Chondrocyte (in vitro differentiated cells): ENCODE results near the gene TNRC6A. TPM values are rescaled to one million over a fixed set of nuclear protein-coding genes. Genes with fewer than 3 reads are reported as not detected.
"Not testable (repeated sequence)": the region's sequence is repeated elsewhere in the genome, so short reads cannot be mapped to it uniquely, and the experiment has no call there.

Source experiments
- DNase-seq: peaks from one replicate; pipeline ENCODE4 v3.0.0; 2021; ENCODE audit warnings: mixed read lengths, low spot score
- H3K27ac Mint-ChIP-seq: one replicate; pipeline ENCODE4 v1.8.0; 2021; ENCODE audit warnings: mild to moderate bottlenecking, moderate library complexity, mixed read lengths; ENCODE audit not compliant: unreplicated experiment
- H3K27me3 Mint-ChIP-seq: 2 replicates; pipeline ENCODE4 v1.8.0; 2021; ENCODE audit warnings: low read depth, mixed read lengths
- H3K36me3 Mint-ChIP-seq: 2 replicates; pipeline ENCODE4 v1.8.0; 2021; ENCODE audit warnings: low read depth, mixed read lengths
- H3K4me1 Mint-ChIP-seq: 2 replicates; pipeline ENCODE4 v1.8.0; 2021; ENCODE audit warnings: low read depth, mild to moderate bottlenecking, mixed read lengths
- H3K4me3 Mint-ChIP-seq: one replicate; pipeline ENCODE4 v1.8.0; 2021; ENCODE audit warnings: mild to moderate bottlenecking, moderate library complexity, mixed read lengths; ENCODE audit not compliant: unreplicated experiment
- H3K9me3 Mint-ChIP-seq: 2 replicates; pipeline ENCODE4 v1.8.0; 2021; ENCODE audit warnings: low read depth, mixed read lengths
- CTCF ChIP-seq: fragments of 200-600 bp; sonication (generic); IDR thresholded peaks from 2 replicates; pipeline ENCODE4 v1.5.0; 2021; ENCODE audit warnings: antibody characterized with exemption, mild to moderate bottlenecking, moderate library complexity
- total RNA-seq: library from RNA; stranded (reverse); gene quantifications from 3 replicates; pipeline ENCODE4 v1.2.1, GENCODE V29; 2021

The TNRC6A gene
- total RNA-seq, 1 donor from 2014 or later = 42.8 TPM

GRCh38 chr16:24853169-24853824 lies 123.8 kb downstream of the TNRC6A start:
- no peak for TF ChIP-seq CTCF

GRCh38 chr16:24853830-24854229 lies 124.4 kb downstream of the TNRC6A start:
- Mint-ChIP-seq H3K36me3 (no peaks in the 10 kb centered on the region), H3K27ac (no peak overlapping the region), H3K4me3 (no peak overlapping the region), H3K9me3 (no peaks in the 10 kb centered on the region), H3K27me3 (peaks cover 1% of the 10 kb centered on the region), H3K4me1 (peaks cover 10% of the 10 kb centered on the region)
- DNase-seq = no peak
- TF ChIP-seq CTCF = no peak

More at GRCh38 chr16:24853169-24853824, 123.8 kb downstream of the TNRC6A start:
- Mint-ChIP-seq H3K4me3 (no peak overlapping the region), H3K4me1 (peaks cover 11% of the 10 kb centered on the region), H3K27me3 (no peaks in the 10 kb centered on the region), H3K27ac (no peak overlapping the region), H3K36me3 (no peaks in the 10 kb centered on the region), H3K9me3 (no peaks in the 10 kb centered on the region)
- DNase-seq = no peak

DNA sequence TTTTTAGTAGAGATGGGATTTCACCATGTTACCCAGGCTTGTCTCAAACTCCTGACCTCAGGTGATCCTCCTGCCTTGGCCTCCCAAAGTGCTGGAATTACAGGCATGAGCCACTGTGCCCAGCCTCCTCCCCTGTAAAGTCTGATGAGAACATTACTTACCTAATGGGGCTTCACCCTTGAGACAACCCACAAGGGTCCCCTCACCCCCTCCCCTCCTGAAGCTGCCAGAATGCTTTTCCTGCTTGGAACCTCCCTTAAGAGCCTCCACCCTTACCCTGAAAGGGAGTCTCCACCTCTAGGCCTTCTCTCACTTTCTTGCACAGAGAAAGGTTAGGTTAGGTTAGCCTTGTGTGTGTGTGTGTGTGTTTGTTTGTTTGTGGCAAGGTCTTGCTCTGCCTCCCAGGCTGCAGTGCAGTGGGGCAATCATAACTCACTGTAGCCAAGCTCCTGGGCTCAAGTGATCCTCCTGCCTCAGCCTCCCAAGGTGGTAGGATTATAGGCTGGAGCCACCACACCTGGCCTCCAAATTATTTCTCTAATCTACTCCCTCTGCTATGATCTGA lies 125.2 kb downstream of the TNRC6A start:
- no peak overlapping the region for H3K4me3 Mint-ChIP-seq
- H3K9me3 Mint-ChIP-seq = no peaks in the 10 kb centered on the region
- no peak overlapping the region for H3K27ac Mint-ChIP-seq
- H3K27me3 Mint-ChIP-seq = peaks cover 1% of the 10 kb centered on the region
- H3K4me1 Mint-ChIP-seq = peaks cover 8% of the 10 kb centered on the region
- no peak for TF ChIP-seq CTCF
- no peaks in the 10 kb centered on the region for H3K36me3 Mint-ChIP-seq
- no peak for DNase-seq

GRCh38 chr16:24855678-24856077 lies 126.2 kb downstream of the TNRC6A start:
- Mint-ChIP-seq H3K27ac (no peak overlapping the region), H3K4me3 (no peak overlapping the region), H3K27me3 (peaks cover 1% of the 10 kb centered on the region), H3K4me1 (peaks cover 8% of the 10 kb centered on the region), H3K9me3 (no peaks in the 10 kb centered on the region), H3K36me3 (no peaks in the 10 kb centered on the region)
- no peak for DNase-seq
- TF ChIP-seq CTCF = no peak

DNA sequence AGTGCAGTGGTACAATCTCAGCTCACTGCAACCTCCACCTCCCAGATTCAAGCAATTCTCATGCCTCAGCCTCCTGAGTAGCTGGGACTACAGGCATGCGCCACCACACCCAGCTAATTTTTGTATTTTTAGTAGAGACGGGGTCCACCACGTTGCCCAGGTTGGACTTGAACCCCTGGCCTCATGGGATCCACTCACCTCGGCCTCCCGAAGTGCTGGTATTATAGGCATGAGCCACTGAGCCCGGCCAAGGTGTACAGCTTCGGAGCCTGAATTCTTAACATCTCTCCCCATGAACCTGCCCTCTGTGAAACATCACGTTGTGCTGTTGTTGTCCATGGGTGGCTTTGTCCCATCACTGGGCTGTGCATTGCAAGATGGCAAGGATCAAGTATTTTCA lies 127.4 kb downstream of the TNRC6A start:
- H3K27me3 Mint-ChIP-seq, H3K9me3 Mint-ChIP-seq, H3K4me3 Mint-ChIP-seq, H3K27ac Mint-ChIP-seq, H3K36me3 Mint-ChIP-seq, H3K4me1 Mint-ChIP-seq, DNase-seq: not testable (repeated sequence)
